Heart left ventricle (tissue), 16 donors: Measurements from ENCODE around the gene EGLN3. TPM values are rescaled to one million over a fixed set of nuclear protein-coding genes. Genes with fewer than 3 reads are reported as not detected.
A peak's percentile ranks its signal among the peaks of the same experiment; 100 is the strongest.

ENCODE experiments used
- ATAC-seq, 4 donors: fragments of 200-7000 bp; cut with Tn5 transposase; one replicate each; pipeline ENCODE4 v1.9.1; 2020 to 2022; ENCODE audit warnings: moderate library complexity in 4 of 4, mild to moderate bottlenecking in 3 of 4, moderate number of reproducible peaks in 1 of 4
- DNase-seq, 5 donors: peaks; one replicate each; pipeline ENCODE4 v3.0.0-alpha.2; 2020
- H3K27ac ChIP-seq, 12 donors: fragments of 200-600 bp; sonication (generic) in 4 of 12; one replicate each; pipeline versions ENCODE4 v1.5.0 to v1.8.0; 2016 to 2022; ENCODE audit warnings: mild to moderate bottlenecking in 2 of 12
- H3K27me3 ChIP-seq, 9 donors: fragments of 200-600 bp; sonication (generic) in 2 of 9; one replicate each; pipeline versions ENCODE4 v1.5.1 to v1.8.0; 2016 to 2022; ENCODE audit warnings: mild to moderate bottlenecking in 3 of 9
- H3K36me3 ChIP-seq, 9 donors: fragments of 200-600 bp; sonication (generic) in 2 of 9; one replicate each; pipeline versions ENCODE4 v1.5.0 to v1.8.0; 2018 to 2022; ENCODE audit warnings: mild to moderate bottlenecking in 2 of 9
- H3K4me1 ChIP-seq, 12 donors: fragments of 200-600 bp; sonication (generic) in 4 of 12; one replicate each; pipeline versions ENCODE4 v1.5.0 to v1.8.0; 2016 to 2022; ENCODE audit warnings: mild to moderate bottlenecking in 3 of 12
- H3K4me3 ChIP-seq, 12 donors: fragments of 200-600 bp; sonication (generic) in 4 of 12; one replicate each; pipeline versions ENCODE4 v1.5.0 to v1.8.0; 2017 to 2022; ENCODE audit warnings: mild to moderate bottlenecking in 9 of 12, moderate library complexity in 4 of 12
- H3K9me3 ChIP-seq, 12 donors: fragments of 200-600 bp; sonication (generic) in 4 of 12; one replicate each; pipeline versions ENCODE4 v1.5.0 to v1.8.0; 2016 to 2022; ENCODE audit warnings: mild to moderate bottlenecking in 1 of 12
- POLR2A ChIP-seq, 2 donors: fragments of 450-650 bp; IDR thresholded peaks; one replicate each; pipeline ENCODE4 v1.6.1; 2017; ENCODE audit warnings: antibody characterized with exemption in 2 of 2, mild to moderate bottlenecking in 2 of 2, moderate library complexity in 2 of 2
- WGBS, 4 donors: extraction: QIAGEN DNeasy Blood & Tissue Kit in 2 of 4; methylation state at CpG; one replicate each; pipeline versions ENCODE4 v1.1.5 to v1.1.7; 2013 to 2018; 5-methylcytosine and 5-hydroxymethylcytosine counted together
- intact Hi-C, 10 donors: fragments of 100-400 bp; cut with DNase I; formaldehyde crosslinking; loops; one replicate each; pipeline versions ENCODE4 v1.11.1 to v1.14.2; 2022
- polyA plus RNA-seq, 2 donors: library from polyadenylated mRNA; stranded (reverse); fragments of 200-250 nt; gene quantifications; one replicate each; pipeline ENCODE4 v1.2.3, GENCODE V29; 2013
- total RNA-seq, 9 donors: library from RNA; depleted of rRNA in 2 of 9; stranded (reverse); fragments of >200 nt in 2 of 9; fragmentation: NEBNext Ultra II Directional in 3 of 9; extraction: Animal tissue kit (Norgen Biotek cat#: 25700) in 3 of 9; gene quantifications; one replicate each; pipeline versions ENCODE4 v1.1.0 to v1.2.4, GENCODE V29; 2016 to 2023
- TF ChIP-seq, protein P1 (sequence below), 12 donors: fragments of 200-600 bp; sonication (generic) in 4 of 12; IDR thresholded peaks; one replicate each; pipeline versions ENCODE4 v1.5.0 to v1.8.0; 2018 to 2022; ENCODE audit warnings: antibody characterized with exemption in 12 of 12, mild to moderate bottlenecking in 5 of 12
- donor health status: ischemic (EF 13 %, LVEDD 7.1; RV severe dilation, severe dysfunction).
- donor health status: healthy with polysubstance abuse.
- donor health status: DM: no; HTN: yes; CAD: no.
- donor health status: DM: no; HTN: no; CAD: no.
- donor health status: ischemic (EF 25% LVEDD 6.9; RV normal size, moderate dysfunction).
- donor health status: ischemic (EF 25% LVEDD 5.7; RV mildly dilated, moderate dysfunction).
- donor health status: healthy.
- donor health status: DM: yes; HTN: yes; CAD: no.
- donor health status: ischemic (EF 35%, LVEDD 5.7; RV mildly dilated, moderate dysfunction).
- donor health status: nonischemic (EF 11% LVEDD 7.7; RV severe dilation, severe dysfunction).
- donor health status: DM: yes; HTN: yes; CAD: no.
- donor health status: PGD.
- donor health status: ischemic (EF 29% LVEDD 5.4; RV normal size, mild dysfunction).
- donor health status: nonischemic (EF 23%, LVEDD 6.1; RV moderate dilation, normal function).

The EGLN3 gene
- total and polyA plus RNA-seq, 11 donors: 46.5 to 308 (median 138) TPM

DNA sequence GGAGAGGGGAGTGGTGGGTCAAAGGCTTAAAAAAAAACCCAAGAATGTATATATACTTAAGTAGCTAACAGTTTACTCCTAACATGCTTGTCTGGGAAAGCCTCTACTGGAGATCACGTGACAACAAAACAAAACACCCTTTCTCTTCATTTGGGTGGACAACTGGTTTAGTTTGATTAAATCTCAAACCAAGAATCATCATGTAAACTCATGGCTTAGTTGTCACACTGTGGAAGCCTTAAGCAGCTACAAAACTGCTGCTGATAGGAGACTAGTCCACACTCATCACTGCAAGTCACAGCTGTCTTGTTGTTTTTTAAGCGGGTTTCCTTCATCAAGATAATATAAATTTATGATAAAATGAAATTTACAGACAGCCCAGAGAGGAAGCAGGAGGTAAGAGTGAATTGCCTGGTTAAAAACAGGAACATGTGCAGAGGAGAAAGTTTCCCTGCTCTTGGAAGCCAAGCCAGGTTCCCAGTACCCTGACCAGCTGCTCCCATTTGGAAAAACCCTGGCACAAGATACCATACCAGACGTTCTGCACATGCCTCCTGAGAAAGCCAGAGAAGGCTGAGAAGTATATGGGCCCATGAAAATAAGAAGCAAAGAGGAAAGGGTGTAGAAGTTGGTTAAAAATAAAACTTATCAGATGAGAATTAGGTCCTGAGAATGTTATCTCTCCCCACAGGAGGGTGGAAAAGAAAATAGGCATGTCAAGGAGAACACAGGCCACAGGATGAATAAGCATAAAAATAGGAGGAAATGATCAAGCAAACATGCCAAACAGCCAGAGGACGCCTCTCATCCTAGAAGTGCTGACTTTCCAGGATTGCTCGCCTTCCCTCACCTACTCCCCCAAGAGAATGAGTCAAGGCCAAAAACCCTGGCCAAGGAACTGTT lies 34.0 kb downstream of the EGLN3 start:
- H3K27ac ChIP-seq: peak overlapping the region in 10 of 12 donors; percentile 14 to 56 (median 46)
- no peaks in the 10 kb centered on the region for H3K9me3 ChIP-seq
- ATAC-seq: peak; percentile 56 to 81 (median 77)
- no peak overlapping the region for H3K4me3 ChIP-seq
- peaks cover 0 to 6% (median 0%) of the 10 kb centered on the region in 9 donors for H3K36me3 ChIP-seq
- peak in 1 of 5 donors; percentile 42 for DNase-seq
- no peaks in the 10 kb centered on the region for H3K27me3 ChIP-seq
- TF ChIP-seq, protein P1, sequence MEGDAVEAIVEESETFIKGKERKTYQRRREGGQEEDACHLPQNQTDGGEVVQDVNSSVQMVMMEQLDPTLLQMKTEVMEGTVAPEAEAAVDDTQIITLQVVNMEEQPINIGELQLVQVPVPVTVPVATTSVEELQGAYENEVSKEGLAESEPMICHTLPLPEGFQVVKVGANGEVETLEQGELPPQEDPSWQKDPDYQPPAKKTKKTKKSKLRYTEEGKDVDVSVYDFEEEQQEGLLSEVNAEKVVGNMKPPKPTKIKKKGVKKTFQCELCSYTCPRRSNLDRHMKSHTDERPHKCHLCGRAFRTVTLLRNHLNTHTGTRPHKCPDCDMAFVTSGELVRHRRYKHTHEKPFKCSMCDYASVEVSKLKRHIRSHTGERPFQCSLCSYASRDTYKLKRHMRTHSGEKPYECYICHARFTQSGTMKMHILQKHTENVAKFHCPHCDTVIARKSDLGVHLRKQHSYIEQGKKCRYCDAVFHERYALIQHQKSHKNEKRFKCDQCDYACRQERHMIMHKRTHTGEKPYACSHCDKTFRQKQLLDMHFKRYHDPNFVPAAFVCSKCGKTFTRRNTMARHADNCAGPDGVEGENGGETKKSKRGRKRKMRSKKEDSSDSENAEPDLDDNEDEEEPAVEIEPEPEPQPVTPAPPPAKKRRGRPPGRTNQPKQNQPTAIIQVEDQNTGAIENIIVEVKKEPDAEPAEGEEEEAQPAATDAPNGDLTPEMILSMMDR (IDR thresholded peaks at IDR 0.05): no peak
- H3K4me1 ChIP-seq: peaks cover 5 to 35% (median 24%) of the 10 kb centered on the region in 12 donors
- WGBS, 4 donors: 27 to 29% (median 28%) methylated on average over 5 of the region's 5 CpGs
- intact Hi-C loops: no loop called here

DNA sequence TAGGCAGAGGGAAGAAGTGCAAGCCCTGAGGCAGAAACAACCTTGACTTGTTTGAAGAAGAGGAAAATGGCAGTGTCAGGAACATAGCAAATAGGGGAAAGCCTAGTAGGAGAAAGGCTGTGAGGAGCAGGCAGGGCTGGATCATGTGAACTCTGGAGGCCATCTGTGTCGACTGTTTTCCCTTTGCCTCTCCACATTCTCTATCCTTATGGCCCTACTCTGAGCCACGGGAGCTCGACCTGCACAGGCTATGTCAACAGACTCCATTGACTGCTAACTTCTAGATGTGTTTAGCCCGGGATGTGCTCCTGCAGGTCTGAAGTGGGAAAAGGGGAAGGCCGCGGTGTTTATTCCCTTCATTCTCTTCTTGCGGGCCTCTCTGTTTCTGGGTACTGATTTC lies 35.2 kb downstream of the EGLN3 start:
- no peak for ATAC-seq

DNA sequence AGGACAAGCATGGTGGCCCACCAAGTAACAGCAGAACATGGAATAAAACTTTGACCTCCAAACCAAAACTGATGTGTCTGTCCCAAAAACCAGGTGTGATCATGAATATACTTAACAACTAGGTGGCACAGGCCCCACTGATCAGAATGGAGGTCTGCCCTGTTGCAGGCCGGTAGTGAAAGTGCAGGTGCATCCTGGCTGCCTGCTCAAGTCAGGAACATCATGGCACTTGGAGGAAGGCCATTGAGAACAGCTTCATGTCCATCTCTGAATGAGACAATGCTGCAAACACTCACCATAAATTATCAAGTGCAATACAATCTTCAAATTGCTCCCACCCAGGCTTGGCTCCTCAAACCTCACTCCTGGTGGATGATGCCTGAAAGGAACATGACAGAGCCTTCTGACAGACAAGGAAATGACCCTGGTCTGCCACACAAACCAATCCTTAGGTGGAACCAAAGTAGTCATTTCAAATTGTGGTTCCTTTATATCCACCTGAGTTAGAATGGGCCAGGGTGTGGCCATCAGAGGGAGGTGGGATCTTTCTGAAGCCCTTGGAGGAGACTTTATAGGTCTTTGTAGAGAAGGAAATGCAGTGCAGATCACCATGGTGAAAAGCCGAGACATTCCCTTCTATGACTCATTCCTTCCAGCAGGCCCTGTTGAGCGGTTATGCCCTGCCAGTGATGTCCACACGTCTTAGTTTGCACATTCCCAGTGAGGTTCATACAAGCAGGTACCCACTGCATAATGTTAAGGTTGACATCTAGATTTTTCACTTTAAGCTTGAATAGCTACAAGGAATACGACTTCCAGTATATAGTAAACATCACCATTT lies 36.0 kb downstream of the EGLN3 start:
- 83 to 88% (median 86%) methylated on average over 5 of the region's 5 CpGs for whole genome bisulfite sequencing, 4 donors
- peaks cover 5 to 35% (median 23%) of the 10 kb centered on the region in 12 donors for H3K4me1 ChIP-seq
- ATAC-seq (peak in 2 of 4 donors; percentile 37 to 58), DNase-seq (peak in 1 of 5 donors; percentile 16)
- H3K27ac ChIP-seq: no peak overlapping the region
- no peaks in the 10 kb centered on the region for H3K9me3 ChIP-seq
- intact Hi-C loops: no loop called here
- TF ChIP-seq POLR2A (IDR thresholded peaks at IDR 0.05): no peak
- TF ChIP-seq, protein P1 (IDR thresholded peaks at IDR 0.05): no peak
- no peak overlapping the region for H3K4me3 ChIP-seq
- H3K36me3 ChIP-seq: no peaks in the 10 kb centered on the region
- H3K27me3 ChIP-seq: no peaks in the 10 kb centered on the region

More for the DNA sequence above, 35.2 kb downstream of the EGLN3 start:
- H3K27me3 ChIP-seq: no peaks in the 10 kb centered on the region
- no peak overlapping the region for H3K4me3 ChIP-seq
- TF ChIP-seq POLR2A (IDR thresholded peaks at IDR 0.05): no peak
- TF ChIP-seq, protein P1 (IDR thresholded peaks at IDR 0.05): no peak
- WGBS, 4 donors: 93 to 98% (median 95%) methylated on average over 7 of the region's 7 CpGs
- peaks cover 5 to 35% (median 23%) of the 10 kb centered on the region in 12 donors for H3K4me1 ChIP-seq
- H3K9me3 ChIP-seq: no peaks in the 10 kb centered on the region
- intact Hi-C loops: no loop called here
- no peak overlapping the region for H3K27ac ChIP-seq
- H3K36me3 ChIP-seq: no peaks in the 10 kb centered on the region
- no peak for DNase-seq

DNA sequence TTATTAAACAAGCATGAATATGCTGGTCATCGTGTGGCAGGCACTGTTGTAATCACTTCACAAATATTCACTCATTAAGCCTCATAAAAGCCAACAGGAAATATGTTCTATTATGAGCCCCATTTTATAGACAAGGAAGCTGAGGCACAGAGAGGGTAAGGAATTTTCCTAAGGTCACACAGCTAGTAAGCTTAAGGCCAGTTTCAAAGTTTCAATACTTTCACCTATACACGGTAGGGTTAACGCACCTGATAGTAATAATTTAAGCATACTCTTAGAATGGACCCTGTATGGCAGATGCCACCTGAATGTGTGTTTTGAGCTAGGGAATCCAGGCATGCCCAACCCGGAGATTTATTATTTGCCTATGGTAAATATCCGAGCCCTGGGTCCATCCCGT lies 39.8 kb downstream of the EGLN3 start:
- Histone ChIP-seq H3K4me3 (no peak overlapping the region), H3K36me3 (no peaks in the 10 kb centered on the region), H3K27ac (no peak overlapping the region), H3K4me1 (peaks cover 0 to 15% (median 2%) of the 10 kb centered on the region in 12 donors), H3K27me3 (no peaks in the 10 kb centered on the region), H3K9me3 (no peaks in the 10 kb centered on the region)
- ATAC-seq (no peak), DNase-seq (no peak)
- WGBS, 4 donors: 95 to 97% (median 96%) methylated on average over 6 of the region's 6 CpGs
- intact Hi-C loops: no loop called here
- TF ChIP-seq POLR2A (IDR thresholded peaks at IDR 0.05): no peak
- TF ChIP-seq, protein P1 (IDR thresholded peaks at IDR 0.05): no peak
